GM19351 (cell line): ENCODE data around the gene C1orf167.

Experiments
- ATAC-seq: cut with Tn5 transposase; IDR thresholded peaks from one replicate; pipeline ENCODE4 v1.9.1; 2021; ENCODE audit warnings: mild to moderate bottlenecking, moderate library complexity; ENCODE audit not compliant: unreplicated experiment

Gene C1orf167

DNA sequence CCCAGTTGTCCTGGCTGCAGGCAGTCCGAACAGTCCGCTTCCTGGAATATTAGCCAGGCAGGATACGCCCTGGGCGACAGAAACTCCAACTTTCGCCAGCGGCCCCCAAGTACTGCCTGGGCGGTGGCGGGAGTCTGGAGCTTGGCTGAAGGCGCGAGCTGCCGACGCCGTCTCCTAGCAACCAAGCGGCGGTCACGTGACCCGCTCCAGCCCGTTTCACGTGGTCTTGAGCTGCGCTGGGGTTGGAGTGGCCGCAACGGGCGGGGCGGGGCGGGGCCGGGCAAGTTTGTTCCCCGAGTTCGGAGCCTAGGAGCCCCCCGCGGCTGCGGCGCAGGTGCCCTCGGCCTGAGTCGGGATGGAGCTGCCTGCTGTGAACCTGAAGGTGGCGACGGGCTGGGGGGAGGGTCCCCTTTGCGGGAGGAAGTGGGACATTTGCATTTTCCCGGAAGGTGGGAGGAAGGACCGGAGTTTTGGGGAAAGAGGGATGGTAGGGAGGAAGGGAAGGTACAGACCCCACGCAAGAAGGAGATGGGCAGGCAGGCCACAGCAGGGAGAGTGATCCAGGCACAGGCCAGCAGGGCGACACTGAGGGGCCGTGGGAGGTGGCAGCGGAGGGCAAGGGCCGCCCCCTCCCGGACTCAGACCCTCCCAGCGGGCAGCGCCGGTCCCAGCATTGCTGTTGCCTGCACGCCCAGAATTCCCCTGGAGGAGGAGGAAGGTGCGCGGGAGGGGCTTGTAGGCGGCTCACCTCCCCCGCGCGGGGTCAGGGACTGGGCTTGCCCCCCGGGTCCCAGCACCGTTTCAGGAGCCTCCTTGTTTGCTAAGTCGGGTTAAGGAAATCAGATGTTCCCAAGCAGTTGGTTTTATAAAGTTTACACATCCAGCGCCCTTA lies 25.9 kb upstream of the C1orf167 start, which contains the start of gene AGTRAP:
Gene AGTRAP, plus strand, starts transcription at position 283 of the 892 bp plus-strand sequence. Its CDS starts 73 bp downstream, at position 356.
- ATAC-seq = peak; percentile 74

DNA sequence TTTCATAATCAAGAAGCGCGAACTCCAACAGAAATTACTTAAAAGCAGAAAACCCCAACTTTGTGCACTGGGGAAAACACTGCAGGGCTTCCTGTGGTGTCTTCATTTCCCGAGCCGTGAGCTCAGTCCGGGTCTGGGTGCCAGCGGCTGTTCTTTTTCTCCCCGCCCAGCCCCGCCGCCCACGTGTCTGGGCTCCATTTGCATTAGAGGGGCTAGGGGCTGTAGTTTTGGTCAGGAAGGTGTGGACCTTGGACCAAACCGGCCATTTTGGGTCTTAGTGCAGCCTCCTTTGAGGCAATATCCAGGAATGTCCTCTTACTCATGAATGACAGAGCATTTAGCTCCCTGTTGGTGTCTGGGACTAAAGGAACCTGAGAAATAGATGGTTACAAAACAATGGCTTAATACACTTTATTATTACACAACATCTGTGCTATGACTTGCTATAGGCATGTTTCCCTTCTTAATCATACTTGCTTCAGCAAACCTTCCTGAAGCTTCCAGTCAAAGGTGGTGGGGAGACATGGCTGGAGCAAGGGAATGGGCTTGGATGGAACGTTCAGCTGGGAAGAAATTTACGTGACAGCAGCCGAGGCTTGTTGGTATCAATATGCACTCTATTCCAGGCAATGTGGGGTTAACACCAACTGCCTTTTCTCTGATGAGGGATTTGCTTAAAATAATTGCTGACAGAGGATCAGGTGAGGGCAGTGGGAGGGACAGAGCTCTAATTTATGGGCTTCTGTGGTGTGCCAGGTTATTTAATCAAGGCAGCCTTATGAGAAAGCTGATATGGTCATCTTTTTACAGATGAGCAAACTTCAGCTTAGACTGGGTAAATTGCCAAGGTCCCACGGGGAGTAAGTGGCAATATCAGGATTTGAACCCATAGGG lies 25.0 kb upstream of the C1orf167 start:
- ATAC-seq = no peak

DNA sequence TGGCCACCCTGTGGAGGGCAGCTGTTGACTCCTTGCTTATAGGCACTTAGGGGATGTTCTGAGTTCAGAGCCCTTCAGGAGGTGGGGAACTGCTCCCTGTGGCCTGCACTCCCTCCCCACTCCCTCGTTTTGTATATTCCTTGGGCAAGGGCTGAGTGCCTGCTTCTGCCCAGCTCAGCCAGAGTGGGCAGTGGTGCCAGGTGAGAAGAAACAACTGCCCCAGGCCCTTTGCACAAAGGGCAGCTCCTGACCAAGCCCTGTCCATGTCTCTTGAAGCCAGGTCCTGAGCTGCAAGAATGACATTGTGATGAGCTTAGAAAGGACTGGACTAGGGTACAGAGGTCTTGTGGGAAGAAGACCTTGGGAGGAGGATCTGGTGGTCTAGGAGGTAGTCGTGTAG lies 23.9 kb upstream of the C1orf167 start:
- ATAC-seq = no peak

DNA sequence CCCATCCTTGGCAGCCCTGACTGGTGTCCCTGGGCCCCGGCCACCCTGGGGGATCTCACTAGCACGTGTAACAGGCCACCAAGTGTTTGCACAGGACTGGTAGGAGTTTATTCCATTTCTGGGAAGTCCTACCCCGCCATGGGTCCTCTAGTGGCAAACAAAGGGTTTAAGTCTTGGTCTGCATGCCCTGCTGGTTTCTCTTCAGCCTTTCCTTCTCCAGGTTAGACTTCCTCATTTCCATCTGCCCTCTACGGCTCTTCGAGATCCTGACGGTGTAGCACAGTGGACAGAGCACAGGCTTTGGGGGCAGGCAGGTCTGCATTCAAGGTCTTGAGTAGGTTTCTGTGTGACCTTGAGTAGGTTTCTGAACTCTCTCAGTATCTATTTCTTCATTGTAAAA lies 23.2 kb upstream of the C1orf167 start:
- no peak for ATAC-seq

DNA sequence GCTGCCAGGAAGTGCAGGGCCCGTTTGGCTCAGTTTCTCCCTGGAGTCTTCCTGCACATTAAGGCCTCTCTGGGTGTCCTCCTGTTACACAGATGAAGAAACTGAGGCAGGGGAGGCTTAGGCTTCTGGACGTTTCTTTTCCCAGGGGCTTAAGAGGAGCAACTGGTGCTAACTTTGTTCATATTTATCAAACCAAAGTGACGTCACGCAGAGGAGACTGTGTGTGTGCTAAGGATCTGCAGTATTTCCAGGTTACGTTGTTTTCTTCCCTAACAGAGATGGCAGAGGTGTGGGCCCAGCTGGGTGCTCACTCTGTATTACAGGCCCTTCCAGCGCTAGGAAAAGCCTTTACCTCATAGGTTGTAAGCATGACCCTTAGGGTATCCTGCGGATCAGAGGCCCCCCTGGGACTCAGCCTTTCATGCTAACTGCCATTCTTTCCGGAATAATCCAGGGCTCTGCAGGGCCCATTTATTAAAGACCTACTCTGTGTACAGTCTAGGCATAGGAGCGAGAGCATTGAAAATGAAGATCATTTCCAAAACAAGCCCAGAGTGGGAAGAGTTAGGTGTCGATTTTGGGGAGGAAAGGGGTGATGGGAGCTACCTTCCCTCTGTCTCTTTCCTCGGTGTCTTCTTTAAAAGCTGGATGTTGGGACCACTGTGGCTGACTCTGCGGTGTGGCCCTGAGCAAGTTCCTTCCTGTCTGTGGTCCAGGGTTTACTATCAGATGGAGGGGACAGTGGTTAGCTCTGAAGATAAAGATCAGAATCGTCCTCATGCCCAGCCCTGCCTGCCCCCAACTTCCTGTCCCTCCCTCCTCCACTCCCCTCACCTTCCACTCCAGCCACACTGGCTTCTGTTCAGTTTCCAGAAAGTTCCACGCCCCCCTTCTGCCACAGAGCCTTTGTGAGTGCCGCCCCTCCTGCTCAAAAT lies 21.5 kb upstream of the C1orf167 start:
- ATAC-seq = no peak

DNA sequence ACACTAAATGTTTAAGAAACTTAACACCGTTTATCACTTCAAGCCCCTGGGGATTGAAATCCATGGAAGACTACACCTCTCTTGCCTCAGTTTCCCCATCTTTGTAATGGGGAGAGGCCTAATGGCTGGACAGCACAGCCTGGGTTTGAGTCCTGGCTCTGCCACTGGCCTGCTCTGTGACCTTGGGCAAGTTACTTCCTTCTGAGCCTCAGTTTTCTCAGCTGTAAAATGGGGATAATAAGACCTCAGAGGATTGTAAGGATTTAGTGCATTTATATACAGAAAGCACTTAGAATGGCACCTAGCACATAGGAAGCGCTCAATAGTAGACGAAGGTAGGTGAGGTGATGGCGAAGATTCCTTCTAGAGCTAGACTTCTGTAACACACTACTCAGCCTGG lies 20.5 kb upstream of the C1orf167 start:
- ATAC-seq = no peak

DNA sequence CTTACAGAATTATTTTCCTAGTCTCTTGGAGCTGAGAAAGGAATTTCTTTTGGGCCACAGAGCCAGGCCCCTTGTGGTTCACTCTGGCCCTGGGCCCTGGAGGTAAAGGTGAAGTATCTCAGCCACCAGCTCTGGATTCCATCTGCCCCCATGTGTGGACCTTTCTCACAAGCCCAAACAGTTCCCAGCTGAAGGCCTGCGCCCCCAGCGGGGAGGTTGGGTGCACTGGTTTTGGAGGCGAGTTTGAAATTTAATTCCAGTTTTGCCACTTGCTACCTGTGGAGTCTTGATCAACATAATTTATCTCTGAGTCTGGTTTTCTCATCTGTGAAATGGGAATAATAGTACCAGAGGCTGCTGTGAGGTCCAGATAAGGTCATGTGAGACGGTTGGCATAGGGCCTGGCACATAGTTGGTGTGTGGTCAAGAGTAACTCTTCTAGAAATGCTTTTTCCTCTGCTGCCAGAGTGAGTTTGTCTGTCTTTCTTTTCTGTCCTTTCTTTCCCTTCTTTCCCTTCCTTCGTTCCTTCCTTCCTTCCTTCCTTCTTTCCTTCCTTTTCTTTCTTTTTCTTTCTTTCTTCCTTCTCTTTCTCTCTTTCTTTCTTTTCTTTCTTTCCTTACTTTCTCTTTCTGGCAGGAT lies 20.0 kb upstream of the C1orf167 start:
- no peak for ATAC-seq

DNA sequence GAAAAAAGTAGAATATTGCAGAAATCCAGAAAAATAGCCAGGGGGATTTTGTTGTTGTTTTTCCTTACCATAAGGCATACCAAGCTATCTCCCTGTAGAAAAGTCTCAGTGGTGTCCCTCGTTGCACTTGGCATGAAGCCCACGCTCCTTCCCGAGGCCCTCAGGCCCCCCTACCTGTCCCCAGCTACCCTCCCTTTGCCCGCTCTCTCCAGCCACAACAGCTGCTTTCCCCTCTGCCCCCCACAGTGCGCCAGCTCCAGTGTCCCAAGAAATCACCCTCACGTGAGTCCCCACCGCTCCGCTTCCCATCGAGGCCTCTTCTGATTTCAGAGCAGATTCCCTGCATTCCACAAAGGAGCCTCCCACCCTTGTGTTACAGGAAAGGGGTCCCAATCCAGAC lies 17.7 kb upstream of the C1orf167 start:
- ATAC-seq = no peak

DNA sequence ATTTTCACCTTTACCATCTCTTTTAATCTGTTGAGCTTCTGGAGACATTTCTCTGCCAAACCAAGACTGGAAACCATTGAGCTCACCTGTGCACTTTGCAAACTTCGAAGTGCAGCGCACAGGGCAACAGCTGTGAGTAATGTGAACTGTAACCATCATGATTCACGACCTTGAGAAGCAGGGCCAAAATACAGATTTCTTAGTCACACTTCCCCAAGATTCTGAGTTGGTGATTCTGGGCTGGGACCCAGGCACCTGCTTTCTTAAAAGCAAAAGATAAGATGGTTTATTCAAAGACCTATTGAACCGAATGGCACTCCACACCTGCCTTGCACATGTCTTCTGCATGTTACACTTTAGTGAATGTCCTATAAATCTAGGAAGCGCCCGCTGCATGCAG lies 15.9 kb upstream of the C1orf167 start:
- no peak for ATAC-seq

DNA sequence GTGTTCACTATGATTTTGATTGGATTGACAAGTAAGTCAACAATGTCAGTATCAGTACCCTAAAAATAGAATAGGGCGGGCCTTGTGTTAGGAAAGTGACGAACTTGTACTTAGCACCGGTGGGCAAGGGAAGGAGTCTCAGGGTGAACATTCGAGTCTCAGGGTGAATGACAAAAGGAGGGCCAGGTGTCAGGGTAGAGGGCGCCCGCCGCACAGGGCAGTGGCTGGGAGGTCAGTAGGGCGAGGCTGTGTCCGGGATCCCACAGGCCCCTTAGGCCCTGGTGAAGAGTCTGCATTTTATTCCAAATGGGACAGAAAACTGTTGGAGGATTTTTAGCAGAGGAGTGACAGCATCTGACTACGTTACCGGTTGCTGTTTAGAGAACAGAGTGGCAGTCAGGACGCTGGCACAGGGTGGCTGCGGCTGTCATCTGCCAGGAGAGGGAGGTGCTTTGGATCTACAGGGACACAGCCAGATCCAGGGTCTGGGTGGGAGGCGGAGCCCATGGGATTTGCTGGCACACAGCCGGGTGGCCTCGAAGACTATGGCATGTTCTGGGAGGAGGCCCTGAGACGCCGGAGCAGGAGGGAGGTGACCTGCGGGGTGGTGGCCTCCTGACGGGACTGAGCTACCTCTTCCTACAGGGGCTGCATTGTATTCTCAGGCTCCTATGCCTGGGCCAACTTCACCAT lies 15.1 kb upstream of the C1orf167 start:
- ATAC-seq = no peak

DNA sequence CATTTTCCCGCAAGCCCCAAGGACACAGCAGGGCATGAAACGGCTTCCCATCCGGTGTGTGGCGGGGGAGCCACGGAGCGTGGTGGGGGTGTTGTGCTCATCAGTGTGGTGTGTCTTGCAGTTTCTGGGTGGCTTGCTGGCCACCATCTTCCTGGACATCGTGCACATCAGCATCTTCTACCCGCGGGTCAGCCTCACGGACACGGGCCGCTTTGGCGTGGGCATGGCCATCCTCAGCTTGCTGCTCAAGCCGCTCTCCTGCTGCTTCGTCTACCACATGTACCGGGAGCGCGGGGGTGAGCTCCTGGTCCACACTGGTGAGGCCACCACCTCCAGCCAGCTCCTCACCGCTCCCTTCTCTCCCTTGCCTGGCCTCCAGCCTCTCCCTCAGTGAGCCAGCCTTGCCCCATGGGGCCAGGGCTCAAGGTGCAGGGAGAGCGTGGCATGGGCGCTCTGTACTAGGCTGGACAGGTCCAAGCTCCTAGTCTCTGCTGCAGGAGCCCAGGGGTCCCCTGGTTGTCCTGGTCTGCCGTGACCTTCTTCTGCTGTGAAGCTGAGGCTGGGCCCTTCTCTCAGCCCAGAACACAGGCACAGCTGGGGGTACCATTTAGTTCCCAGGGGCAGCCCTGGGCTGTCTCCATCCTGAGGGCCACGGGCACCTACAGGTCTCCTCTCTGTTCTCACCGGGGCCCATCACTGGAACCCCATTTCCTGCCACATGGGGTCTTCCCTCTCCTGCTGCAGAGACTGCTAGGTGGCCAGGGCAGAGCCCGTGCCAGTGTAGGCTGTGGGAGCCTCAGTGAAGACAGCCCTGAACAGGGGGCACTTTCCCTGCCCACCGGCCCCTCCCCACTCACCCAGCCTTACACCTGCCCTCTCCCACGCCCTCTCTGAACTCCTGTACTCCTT lies 13.4 kb upstream of the C1orf167 start:
- ATAC-seq = no peak

DNA sequence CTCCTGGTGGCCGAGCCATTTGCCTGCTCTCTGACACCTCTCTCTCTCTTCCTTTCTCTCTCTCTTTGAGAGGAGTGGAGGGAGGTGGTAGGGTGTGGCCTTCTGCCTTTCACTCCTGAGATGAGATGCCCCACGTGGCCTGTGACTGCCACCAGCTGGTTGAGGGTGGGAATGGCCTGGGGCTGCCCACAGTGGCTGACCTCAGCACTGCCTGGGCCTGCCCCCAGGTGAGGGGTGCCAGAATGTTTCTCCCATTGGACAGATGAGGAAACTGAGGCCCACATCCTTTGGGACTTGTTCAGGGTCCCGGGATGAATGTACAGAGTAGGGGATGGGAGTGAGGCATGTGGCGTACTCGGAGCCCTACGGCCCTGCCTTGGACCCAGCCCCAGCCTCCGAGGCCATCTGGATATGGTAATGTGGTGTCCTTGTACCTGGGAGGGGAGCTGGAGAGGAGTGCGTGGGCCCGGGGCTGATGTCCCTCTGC lies 12.7 kb upstream of the C1orf167 start:
- no peak for ATAC-seq

DNA sequence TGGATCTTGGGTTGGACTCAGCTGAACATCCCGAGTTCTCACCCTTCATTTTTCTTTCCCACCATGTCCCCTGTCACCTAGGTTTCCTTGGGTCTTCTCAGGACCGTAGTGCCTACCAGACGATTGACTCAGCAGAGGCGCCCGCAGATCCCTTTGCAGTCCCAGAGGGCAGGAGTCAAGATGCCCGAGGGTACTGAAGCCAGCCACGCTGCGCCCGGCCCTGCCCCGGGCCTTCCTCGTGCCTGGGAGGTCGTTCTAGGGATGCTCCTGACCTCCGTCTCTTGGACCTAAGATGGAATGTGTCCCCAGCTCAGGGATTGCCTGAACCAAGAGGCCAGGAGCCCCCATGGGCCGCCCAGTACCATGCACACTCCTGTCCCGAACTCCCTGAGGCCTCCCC lies 12.0 kb upstream of the C1orf167 start:
- no peak for ATAC-seq

DNA sequence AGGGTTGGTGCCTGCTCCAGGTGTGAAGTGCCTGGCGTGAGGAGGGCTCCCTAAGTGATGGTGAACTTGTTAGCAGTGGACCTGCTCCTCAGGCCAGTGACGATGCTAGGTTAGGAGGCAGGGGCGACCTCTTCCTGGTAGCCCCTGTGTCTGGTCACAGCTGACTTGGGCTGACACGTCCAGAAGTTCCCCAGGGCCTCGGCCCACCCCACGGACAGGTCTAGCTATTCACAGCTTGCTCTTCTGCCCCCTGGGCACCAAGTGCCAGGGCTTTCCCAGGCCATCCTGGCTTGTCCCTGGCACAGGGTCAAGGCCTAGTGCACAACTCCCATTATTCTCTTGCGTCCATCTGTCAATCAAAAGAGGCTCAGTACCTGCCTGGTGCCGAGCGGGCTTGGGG lies 10.9 kb upstream of the C1orf167 start:
- no peak for ATAC-seq

DNA sequence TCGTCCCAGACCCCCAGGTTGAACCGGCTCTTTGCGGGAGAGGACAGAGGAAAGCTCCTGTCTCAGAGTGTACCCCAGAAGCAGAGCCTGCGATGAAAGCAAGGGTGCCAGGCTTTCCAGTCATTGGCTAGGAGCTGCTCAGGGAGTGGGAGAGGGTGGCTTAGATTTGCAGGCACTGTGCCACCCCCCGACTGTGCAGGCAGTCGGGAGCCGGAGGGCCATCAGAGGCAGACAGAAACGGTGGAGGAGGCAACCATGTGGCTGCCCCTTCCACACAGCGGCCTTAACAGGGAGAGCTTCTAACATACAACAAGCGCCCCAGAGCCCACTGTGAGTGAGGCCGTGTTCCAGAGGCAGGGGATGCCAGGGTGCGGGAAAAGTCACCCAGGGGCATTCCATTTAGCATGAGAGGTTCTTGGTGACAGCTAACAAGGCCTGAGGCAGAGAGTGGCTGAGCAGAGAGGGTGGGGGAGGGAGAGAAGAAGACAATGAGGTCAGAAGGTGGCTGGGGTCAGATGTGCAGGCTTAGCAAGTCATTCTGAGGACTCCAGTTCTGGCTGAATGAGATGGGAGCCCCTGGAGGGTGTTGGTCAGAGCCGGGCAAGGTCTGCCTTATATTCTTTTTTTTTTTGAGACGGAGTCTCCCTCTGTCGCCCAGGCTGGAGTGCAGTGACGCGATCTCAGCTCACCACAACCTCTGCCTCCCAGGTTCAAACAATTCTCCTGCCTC lies 9.5 kb upstream of the C1orf167 start:
- ATAC-seq = no peak

DNA sequence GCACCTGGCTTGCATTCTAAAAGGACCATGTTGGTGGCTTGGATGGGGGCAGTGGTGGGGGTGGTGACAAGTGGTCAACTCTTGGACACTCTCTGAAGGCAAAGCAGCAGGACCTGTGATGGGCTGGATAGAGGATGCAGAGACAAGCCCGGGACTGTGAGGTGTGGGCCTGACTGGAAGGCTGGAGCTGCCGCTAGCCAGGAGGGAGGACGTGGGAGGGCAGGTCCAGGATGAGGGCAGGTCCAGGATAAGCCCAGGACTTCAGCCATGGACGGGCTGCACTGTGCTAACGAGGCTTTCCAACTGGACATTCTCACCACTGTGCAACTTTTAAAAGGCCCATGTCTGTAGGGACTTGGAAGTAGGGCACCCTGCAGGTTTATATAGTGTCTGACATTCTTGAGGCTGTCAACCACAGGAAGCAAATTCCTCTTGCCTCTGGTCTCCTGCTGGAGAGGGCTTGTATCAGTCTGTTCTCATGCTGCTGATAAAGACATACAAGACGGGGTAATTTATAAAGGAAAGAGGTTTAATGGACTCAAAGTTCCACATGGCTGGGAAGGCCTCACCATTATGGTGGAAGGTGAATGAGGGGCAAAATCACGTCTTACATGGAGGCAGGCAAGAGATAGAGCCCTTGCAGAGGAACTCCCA lies 8.3 kb upstream of the C1orf167 start:
- ATAC-seq = no peak

DNA sequence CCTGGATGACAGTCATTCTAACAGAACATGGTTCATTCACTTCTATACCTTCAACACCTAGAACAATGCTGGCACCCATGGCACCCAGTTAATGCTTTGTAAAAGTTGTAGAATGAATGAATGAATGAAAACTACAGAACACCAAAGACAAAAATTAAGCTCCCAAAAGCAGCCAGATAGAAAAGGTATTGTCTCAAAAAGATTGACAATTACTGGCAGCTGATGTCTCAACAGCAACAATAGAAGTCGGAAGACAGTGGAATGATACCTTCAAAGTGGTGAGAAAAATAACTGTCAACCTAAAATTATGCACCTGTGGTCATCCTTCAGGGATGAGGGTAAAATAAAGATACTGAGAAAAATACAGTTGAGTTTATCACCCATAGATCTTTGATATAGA lies 4.9 kb upstream of the C1orf167 start:
- ATAC-seq = no peak
